ENCODE measurements around the gene PIP5KL1. TPM values are rescaled to one million over a fixed set of nuclear protein-coding genes. Genes with fewer than 3 reads are reported as not detected.
A peak's percentile ranks its signal among the peaks of the same experiment; 100 is the strongest.

PIP5KL1 gene
- total RNA-seq (2021; fragmentation: NEBNext Ultra II Directional; extraction: Animal tissue kit (Norgen Biotek cat#: 25700)) (12.2 and 13.4 TPM in 2 replicates), polyA plus RNA-seq (2011; rRNA removed) (15.4 and 27.4 TPM in 2 replicates), polyA minus RNA-seq (2011; rRNA and poly(A)+ RNA removed) (1.8 and 4.1 TPM in 2 replicates)
- polyA plus RNA-seq (2011; cell fraction: cytosol; rRNA removed): 15.3 TPM
- polyA plus RNA-seq (2011; cell fraction: nucleus; rRNA removed): 42.3 TPM
- 11.0 to 14.5 TPM (median 13.0 TPM) in 4 replicates for polyA plus RNA-seq (2012, experiment 1 of 2)
- 10.5 TPM for polyA plus RNA-seq (2012, experiment 2 of 2)
- polyA plus RNA-seq (2013, experiment 1 of 2): 12.9 TPM
- polyA plus RNA-seq (2013, experiment 2 of 2): 11.8 TPM
- polyA minus RNA-seq (2011; cell fraction: cytosol; rRNA and poly(A)+ RNA removed): 16.4 TPM
- 10.7 TPM for polyA minus RNA-seq (2011; cell fraction: nucleus; rRNA and poly(A)+ RNA removed)
- long read RNA-seq, experiment 1, partial matches to known transcripts: 1 of 8 reads
- long read RNA-seq, experiment 1, other reads (novel, unspliced or antisense): 6 of 8 reads
- long read RNA-seq, experiment 2, partial matches to known transcripts: 6 of 16 reads
- long read RNA-seq, experiment 2, other reads (novel, unspliced or antisense): 7 of 16 reads

DNA sequence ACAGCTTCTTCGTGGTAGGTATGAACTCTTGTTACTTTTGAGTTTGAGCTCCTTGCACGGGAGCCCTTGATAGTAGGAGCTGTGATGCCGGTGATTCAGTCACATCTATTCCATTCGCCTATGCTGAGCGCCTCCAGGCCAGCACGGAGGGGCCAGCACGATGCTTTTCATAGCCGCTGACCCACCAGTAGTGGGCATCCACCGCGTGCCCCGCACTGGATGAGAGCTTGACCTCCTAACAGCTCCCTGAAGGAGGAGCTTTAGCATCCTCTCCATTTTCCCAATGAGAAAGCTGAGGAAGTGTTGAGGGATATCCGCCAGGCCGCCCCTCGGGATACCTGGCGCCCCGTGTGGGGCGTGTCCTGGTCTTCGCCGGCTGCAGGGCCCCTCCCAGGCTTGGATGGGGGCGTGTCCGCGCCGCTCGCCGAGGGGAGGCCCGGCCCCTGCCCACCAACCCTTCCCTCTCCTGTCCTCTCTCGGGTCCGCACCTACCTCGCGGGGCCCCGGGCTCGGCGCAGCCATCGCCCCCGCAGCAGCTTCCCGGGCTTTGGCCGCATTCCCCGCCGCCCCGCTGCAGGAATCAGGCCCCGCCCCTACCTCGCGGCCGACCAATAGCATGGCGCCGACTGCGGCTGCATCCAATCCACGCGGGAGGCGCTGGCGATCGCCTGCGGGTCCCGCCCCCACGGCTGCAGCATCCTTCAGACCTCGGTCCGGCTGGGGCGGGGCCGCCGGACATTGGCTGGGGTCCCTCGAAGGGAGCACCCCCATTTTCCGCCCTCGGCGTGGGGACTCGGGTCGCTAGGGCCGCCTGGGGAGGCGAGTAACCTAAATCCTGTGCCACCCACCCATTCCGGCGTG lies at the start of gene PIP5KL1:
PIP5KL1 (minus strand) TSS at position 547 of the 861 bp plus-strand sequence; CDS start at position 522, 25 bp downstream.
- WGBS, 2 experiments (ENCODE audit: extremely low coverage in 1 of 2, insufficient coverage in 1 of 2, insufficient read length in 1 of 2, insufficient replicate concordance in 2 of 2, low coverage in 1 of 2, low lambda C conversion rate in 2 of 2, missing lambda C conversion rate in 1 of 2): 3% methylated on average over 52 of the region's 70 CpGs; no CpG with 5 or more reads in 1 of the 2 experiments
- FAIRE-seq (no peak), DNase-seq (ENCODE audit: low read depth in 1 of 2, low spot score in 2 of 2) (peak; percentile 67 to 97)
- Histone ChIP-seq H3K18ac (ENCODE audit: extremely low read depth, low read length) (peak within 1 kb of the TSS; percentile 79; the same call in 1 of the 2 replicates), H3K27ac (ENCODE audit: low read depth, low read length) (no peak within 1 kb of the TSS), H3K79me1 (ENCODE audit: low read depth, low read length) (0 out of 2 replicates have a peak, but pooled peaks cover under 1% of the 10 kb centered on the region), H3K4me2 (ENCODE audit: insufficient read depth in 1 of 2, low read depth in 2 of 2, low read length in 2 of 2) (peak within 1 kb of the TSS; percentile 73 to 76), H3K9ac (replicated peaks in 1 of 4; ENCODE audit: extremely low read depth in 1 of 4, low read depth in 3 of 4, low read length in 3 of 4) (peak within 1 kb of the TSS in 1 of 4 experiments; percentile 36; a peak in 2 of 7 replicates), H3K79me2 (ENCODE audit: control insufficient read depth in 1 of 2, insufficient read depth in 2 of 2, low read length in 2 of 2) (no peaks in the 10 kb centered on the region), H3K56ac (replicated peaks; ENCODE audit: insufficient read length, low read depth, low read length) (no peak within 1 kb of the TSS), H2BK15ac (ENCODE audit: low read length) (peak within 1 kb of the TSS; percentile 81; the same call in 1 of the 2 replicates), H4K20me1 (replicated peaks in 1 of 2; ENCODE audit: control insufficient read depth in 1 of 2, insufficient read depth in 2 of 2, low read length in 2 of 2) (peaks cover 1 to 9% of the 10 kb centered on the region in 2 experiments), H4K5ac (ENCODE audit: insufficient read length, low read depth, low read length) (peak within 1 kb of the TSS; percentile 21), H3K9me3 (ENCODE audit: insufficient read depth in 2 of 2, low read depth in 1 of 2, low read length in 1 of 2) (no peaks in the 10 kb centered on the region), H4K8ac (ENCODE audit: extremely low read depth, insufficient read depth, low read length) (peak within 1 kb of the TSS; percentile 86), H3K36me3 (ENCODE audit: control insufficient read depth in 2 of 4, insufficient read depth in 4 of 4, low read length in 3 of 4) (no peaks in the 10 kb centered on the region; a peak in 2 of 8 replicates), H2BK5ac (ENCODE audit: low read depth, low read length) (peak within 1 kb of the TSS; percentile 35; the same call in 1 of the 2 replicates), H3K23ac (ENCODE audit: insufficient read length) (no peak within 1 kb of the TSS), H3K27me3 (replicated peaks in 1 of 4; ENCODE audit: control insufficient read depth in 3 of 4, extremely low read depth in 1 of 4, insufficient read depth in 3 of 4, low read length in 3 of 4) (peaks cover 0 to 18% (median 16%) of the 10 kb centered on the region in 4 experiments; a peak in 6 of 7 replicates), H2BK120ac (replicated peaks; ENCODE audit: low read depth, low read length) (no peak within 1 kb of the TSS), H2BK12ac (ENCODE audit: low read depth, low read length) (peak within 1 kb of the TSS; percentile 90), H3K4me1 (replicated peaks in 1 of 4; ENCODE audit: control insufficient read depth in 3 of 4, insufficient read depth in 4 of 4, low read length in 3 of 4) (peaks cover 13 to 24% (median 20%) of the 10 kb centered on the region in 4 experiments), H3K14ac (ENCODE audit: insufficient read length) (no peak within 1 kb of the TSS), H3K23me2 (ENCODE audit: low read depth, low read length) (peaks cover 19% of the 10 kb centered on the region; the same call in 1 of the 2 replicates), H2AFZ (ENCODE audit: low read length) (0 out of 2 replicates have a peak within 1 kb of the TSS, but pooled peaks have one; percentile 31), H4K91ac (replicated peaks; ENCODE audit: insufficient read length, low read length) (peak within 1 kb of the TSS; percentile 52), H2AK5ac (ENCODE audit: low read depth, low read length) (peak within 1 kb of the TSS; percentile 97; the same call in 1 of the 2 replicates), H3K4ac (replicated peaks; ENCODE audit: insufficient read length, low read depth, low read length) (peak within 1 kb of the TSS; percentile 80), H3K4me3 (ENCODE audit: extremely low read depth in 1 of 4, insufficient read depth in 2 of 4, low read depth in 3 of 4, low read length in 4 of 4) (peak within 1 kb of the TSS; percentile 26 to 62 (median 52)), H2BK20ac (ENCODE audit: low read length) (no peak within 1 kb of the TSS)
- ChIA-PET POLR2A (ENCODE audit: partially characterized antibody) (interaction anchor here (0.6 to 1.5 kb wide), 16 partner anchors 9 to 475 kb away, joined by 3 to 6 read pairs (median 3); partner anchors contain the start of gene EEIG1), CTCF (ENCODE audit: partially characterized antibody) (interaction anchor here (0.6 to 8.1 kb wide), 9 partner anchors 9 to 947 kb away, joined by 3 to 68 read pairs (median 4); partner anchors contain the start of gene EEIG1)
- TF ChIP-seq BACH1 (IDR thresholded peaks at IDR 0.05; ENCODE audit: low read length) (0 out of 2 replicates have a peak, but pooled peaks have one; percentile 8), SUZ12 (IDR thresholded peaks at IDR 0.05; ENCODE audit: low read length) (no peak), BCL11A (IDR thresholded peaks at IDR 0.05; ENCODE audit: low read depth in 2 of 2, low read length in 2 of 2) (no peak), PHF8 (conservative IDR thresholded peaks at IDR 0.05; ENCODE audit: low read depth, low read length) (peak; percentile 18; the same call in 1 of the 2 replicates), TAF1 (IDR thresholded peaks at IDR 0.05; ENCODE audit: low read depth, low read length) (no peak), MAX (IDR thresholded peaks at IDR 0.05) (peak; percentile 73)
